Measurements from ENCODE around the gene DHDDS.

DHDDS gene

GRCh38 chr1:26418865-26419349 is 13.2 kb upstream of the DHDDS start:
- no peak for DNase-seq

GRCh38 chr1:26419494-26419893 is 12.6 kb upstream of the DHDDS start:
- no peak for DNase-seq

GRCh38 chr1:26429721-26430120 is 2.4 kb upstream of the DHDDS start:
- DNase-seq, result no peak

GRCh38 chr1:26432793-26433192 is 672 bp downstream of the DHDDS start:
- DNase-seq, result no peak

GRCh38 chr1:26434161-26434752 is 2.1 kb downstream of the DHDDS start:
- no peak for DNase-seq

- DNase-seq, result no peak
These were observed 5.9 kb downstream of the DHDDS start for GRCh38 chr1:26438041-26438440.

GRCh38 chr1:26440259-26440658 is 8.1 kb downstream of the DHDDS start:
- DNase-seq, result no peak

GRCh38 chr1:26449868-26450267 is 17.7 kb downstream of the DHDDS start:
- DNase-seq, result no peak

- no peak for DNase-seq
These were observed 18.8 kb downstream of the DHDDS start for GRCh38 chr1:26450908-26451307.

- DNase-seq, result no peak
These were observed 20.5 kb downstream of the DHDDS start for GRCh38 chr1:26452459-26453183.

- no peak for DNase-seq
These were observed 27.0 kb downstream of the DHDDS start for GRCh38 chr1:26459148-26459547.

- DNase-seq, result no peak
These were observed 27.5 kb downstream of the DHDDS start for GRCh38 chr1:26459573-26460031.

GRCh38 chr1:26468911-26469310 is 36.8 kb downstream of the DHDDS start:
- no peak for DNase-seq

- no peak for DNase-seq
These were observed 37.4 kb downstream of the DHDDS start for GRCh38 chr1:26469558-26469957.

GRCh38 chr1:26470878-26471497 is 38.9 kb downstream of the DHDDS start:
- no peak for DNase-seq

- peak; percentile 75 for DNase-seq
These were observed 39.6 kb downstream of the DHDDS start for GRCh38 chr1:26471498-26472319.

GRCh38 chr1:26472320-26472900 is 40.3 kb downstream of the DHDDS start, which contains the start of gene HMGN2:
Gene HMGN2, plus strand, starts transcription at chr1:26472440. Its CDS starts 173 bp downstream, at chr1:26472613.
- peak; percentile 81 for DNase-seq

- DNase-seq, result peak; percentile 98
These were observed 41.1 kb downstream of the DHDDS start for GRCh38 chr1:26472901-26473845.

- DNase-seq, result no peak
These were observed 42.7 kb downstream of the DHDDS start for GRCh38 chr1:26474818-26475217.

GRCh38 chr1:26475989-26476388 is 43.9 kb downstream of the DHDDS start:
- DNase-seq, result no peak

GRCh38 chr1:26476958-26477357 is 44.8 kb downstream of the DHDDS start:
- no peak for DNase-seq
